Muscle of arm (tissue), 12 donors: Measurements from ENCODE around the gene FLOT1. TPM values are rescaled to one million over a fixed set of nuclear protein-coding genes. Genes with fewer than 3 reads are reported as not detected.
"Not testable (repeated sequence)": the region's sequence is repeated elsewhere in the genome, so short reads cannot be mapped to it uniquely, and the experiment has no call there.

Source experiments
- DNase-seq: peaks from one replicate; pipeline ENCODE4 v3.0.0-alpha.2; 2013
- polyA plus RNA-seq, 12 donors: library from polyadenylated mRNA; unstranded; fragments of 120-200 nt; gene quantifications; one replicate each; pipeline ENCODE4 v1.2.1, GENCODE V29; 2013; ENCODE audit not compliant: insufficient read length in 12 of 12

FLOT1 gene
- polyA plus RNA-seq, 12 donors: 92.8 to 121 (median 107) TPM; not detected in 1

GRCh38 chr6:30769088-30769852 lies 26.8 kb upstream of the FLOT1 start:
- no peak for DNase-seq

- no peak for DNase-seq
Measured at GRCh38 chr6:30768634-30769087, 26.2 kb upstream of the FLOT1 start.

- no peak for DNase-seq
Measured at GRCh38 chr6:30767944-30768301, 25.4 kb upstream of the FLOT1 start.

GRCh38 chr6:30767158-30767943 lies 24.9 kb upstream of the FLOT1 start:
- DNase-seq: no peak

- no peak for DNase-seq
Measured at GRCh38 chr6:30766461-30767157, 24.1 kb upstream of the FLOT1 start.

- not testable (repeated sequence) for DNase-seq
Measured at GRCh38 chr6:30765495-30765894, 23.0 kb upstream of the FLOT1 start.

DNA sequence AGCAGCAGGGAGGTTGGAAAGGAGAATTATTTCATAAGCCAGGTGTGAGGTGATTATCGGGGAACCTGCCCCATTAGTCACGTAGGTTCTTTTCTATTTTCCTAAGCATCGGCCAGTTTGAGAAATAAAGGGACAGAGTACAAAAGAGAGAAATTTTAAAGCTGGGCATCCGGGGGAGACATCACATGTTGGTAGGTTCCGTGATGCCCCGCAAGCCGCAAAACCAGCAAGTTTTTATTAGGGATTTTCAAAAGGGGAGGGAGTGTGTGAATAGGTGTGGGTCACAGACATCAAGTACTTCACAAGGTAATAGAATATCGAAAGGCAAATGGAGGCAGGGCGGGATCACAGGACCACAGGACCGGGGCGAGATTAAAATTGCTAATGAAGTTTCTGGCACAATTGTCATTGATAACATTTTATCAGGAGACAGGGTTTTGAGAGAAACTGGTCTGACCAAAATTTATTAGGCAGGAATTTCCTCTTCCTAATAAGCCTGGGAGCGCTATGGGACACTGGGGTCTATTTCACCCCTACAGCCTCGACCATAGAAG lies 22.1 kb upstream of the FLOT1 start:
- DNase-seq: not testable (repeated sequence)

- DNase-seq: no peak
Measured at GRCh38 chr6:30763618-30764489, 21.4 kb upstream of the FLOT1 start.

DNA sequence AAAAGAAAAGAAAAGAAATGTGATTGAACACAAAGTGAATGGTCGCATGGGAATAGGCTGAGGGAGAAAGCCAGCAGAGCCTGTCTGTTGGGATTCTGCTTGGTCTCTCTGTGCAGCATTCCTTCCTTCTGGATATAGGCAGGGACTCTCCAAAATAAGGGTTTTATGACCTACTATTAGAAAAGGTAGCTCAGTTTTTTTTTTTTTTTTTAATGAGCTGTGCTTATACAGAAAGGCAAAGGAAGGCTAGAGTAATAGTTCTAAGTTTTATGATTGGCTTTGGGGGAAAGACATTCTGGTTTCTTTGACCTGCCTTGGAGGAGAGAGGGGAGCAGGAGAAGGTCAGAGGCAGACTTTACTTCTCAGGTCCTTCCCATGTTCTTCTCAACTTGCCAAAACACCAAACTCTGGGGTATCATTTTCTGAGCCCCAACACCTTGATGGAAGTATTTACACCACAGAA lies 20.7 kb upstream of the FLOT1 start:
- no peak for DNase-seq

GRCh38 chr6:30761791-30762429 lies 19.4 kb upstream of the FLOT1 start:
- DNase-seq: no peak

GRCh38 chr6:30760549-30760948 lies 18.1 kb upstream of the FLOT1 start:
- DNase-seq: no peak

DNA sequence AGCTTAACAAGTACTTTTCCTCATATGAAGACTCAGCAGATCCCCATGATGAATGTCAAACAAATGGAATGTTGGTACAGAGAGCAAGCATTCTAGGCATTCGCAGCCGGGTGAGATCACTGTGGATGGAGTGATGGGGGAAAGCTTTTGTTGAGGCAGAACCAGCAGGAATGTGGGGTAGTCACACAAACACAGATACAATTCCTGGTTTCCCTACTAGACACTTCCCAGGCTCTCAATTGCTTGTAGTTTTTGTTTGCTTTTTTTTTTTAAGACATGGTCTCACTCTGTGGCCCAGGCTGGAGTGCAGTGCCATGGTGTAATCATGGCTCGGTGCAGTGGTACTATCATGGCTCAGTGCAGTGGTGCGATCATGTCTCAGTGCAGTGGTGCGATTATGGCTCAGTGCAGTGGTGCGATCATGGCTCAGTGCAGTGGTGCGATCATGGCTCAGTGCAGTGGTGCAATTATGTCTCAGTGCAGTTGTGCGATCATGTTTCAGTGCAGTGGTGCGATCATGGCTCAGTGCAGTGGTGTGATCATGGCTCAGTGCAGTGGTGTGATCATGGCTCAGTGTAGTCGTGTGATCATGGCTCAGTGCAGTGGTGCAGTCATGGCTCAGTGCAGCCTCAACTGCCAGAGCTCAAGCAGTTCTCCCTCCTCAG lies 17.2 kb upstream of the FLOT1 start:
- DNase-seq: no peak

- no peak for DNase-seq
Measured at GRCh38 chr6:30757261-30757904, 14.9 kb upstream of the FLOT1 start.

DNA sequence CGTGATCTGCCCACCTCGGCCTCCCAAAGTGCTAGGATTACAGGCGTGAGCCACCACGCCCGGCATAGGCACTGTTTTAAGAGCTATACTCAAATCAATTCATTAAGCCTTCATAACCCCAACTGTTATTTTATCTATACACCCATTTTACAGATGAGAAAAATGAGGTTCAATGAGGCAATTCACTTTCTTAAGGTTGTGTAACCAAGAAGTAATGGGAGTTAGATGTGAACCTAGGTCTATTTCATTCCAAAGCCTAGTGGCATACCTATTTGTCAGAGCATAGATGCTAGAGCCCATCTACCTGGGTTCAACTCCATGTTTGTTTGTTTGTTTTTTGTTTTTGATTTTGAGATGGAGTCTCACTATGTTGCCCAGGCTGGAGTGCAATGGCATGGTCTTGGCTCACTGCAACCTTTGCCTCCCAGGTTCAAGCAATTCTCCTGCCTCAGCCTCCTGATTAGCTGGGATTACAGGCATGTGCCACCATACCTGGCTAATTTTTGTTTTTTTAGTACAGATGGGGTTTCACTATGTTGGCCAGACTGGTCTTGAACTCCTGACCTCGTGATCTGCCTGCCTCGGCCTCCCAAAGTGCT lies 14.0 kb upstream of the FLOT1 start:
- not testable (repeated sequence) for DNase-seq

- no peak for DNase-seq
Measured at GRCh38 chr6:30754631-30755030, 12.1 kb upstream of the FLOT1 start.

DNA sequence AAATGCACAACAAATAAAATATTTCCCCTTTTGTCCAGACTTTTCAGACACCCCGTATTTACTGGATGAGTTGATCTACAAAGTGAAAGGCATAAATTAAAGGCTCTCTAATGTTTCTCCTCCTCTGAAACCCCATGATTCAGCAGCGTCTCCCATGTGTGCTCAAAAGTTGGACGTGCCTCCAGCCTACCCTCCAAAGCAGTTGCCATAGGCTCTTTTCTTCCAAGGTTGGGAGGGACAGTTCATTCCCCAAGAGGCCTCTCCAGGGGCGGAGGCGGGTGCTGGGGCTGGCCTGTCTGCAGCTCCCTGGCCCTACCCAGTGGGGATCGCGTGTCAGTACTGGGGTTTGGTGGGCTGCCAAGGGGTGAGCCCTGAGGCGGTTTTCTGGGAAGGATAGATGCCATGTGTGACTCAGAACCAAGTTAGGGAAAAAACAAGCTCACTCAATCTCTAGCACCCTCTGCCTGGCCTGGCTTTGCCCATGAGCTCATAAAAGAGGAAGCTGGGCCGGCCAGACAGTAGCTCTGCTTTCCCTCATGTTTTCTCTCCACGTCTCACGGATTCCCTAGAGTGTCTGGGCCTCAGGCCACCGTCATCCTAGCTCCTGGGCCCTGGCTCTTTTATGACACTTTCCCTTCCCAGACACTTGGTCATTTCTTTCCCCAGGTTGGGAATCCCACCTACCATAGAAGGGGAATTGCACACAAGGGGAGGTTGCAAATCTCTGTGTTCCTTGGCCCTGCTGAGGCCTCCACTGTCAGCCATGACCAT lies 9.9 kb upstream of the FLOT1 start:
- DNase-seq: peak; percentile 66

DNA sequence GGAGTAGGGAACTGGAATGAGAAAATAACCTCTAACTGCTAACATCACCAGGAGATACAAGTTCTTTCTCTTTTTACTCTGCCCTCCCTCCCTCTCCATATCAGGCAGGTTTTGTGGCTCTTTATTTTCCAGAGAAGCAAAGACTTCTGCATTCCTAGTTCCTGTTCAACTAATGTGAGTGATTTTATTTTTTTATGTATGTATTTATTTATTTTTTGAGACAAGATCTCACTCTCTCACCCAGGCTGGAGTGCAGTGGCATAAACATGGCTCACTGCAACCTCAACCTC lies 7.8 kb upstream of the FLOT1 start:
- no peak for DNase-seq
